Lung (tissue), 12 donors: Measurements from ENCODE around the gene TXNRD3. TPM values are rescaled to one million over a fixed set of nuclear protein-coding genes. Genes with fewer than 3 reads are reported as not detected.

Source experiments
- ATAC-seq: fragments of 200-7000 bp; cut with Tn5 transposase; one replicate; pipeline ENCODE4 v1.9.1; 2020; ENCODE audit warnings: moderate number of reproducible peaks; ENCODE audit not compliant: insufficient read depth, low FRiP score
- DNase-seq, 3 donors: peaks; one replicate each; pipeline ENCODE4 v3.0.0-alpha.2; 2013 to 2017
- H3K27ac ChIP-seq, 2 donors: one replicate each; pipeline ENCODE4 v1.5.1; 2013; ENCODE audit warnings: mild to moderate bottlenecking in 2 of 2, moderate library complexity in 2 of 2, control low read depth in 1 of 2, inconsistent platforms in 1 of 2, low read depth in 1 of 2, low read length in 1 of 2
- H3K27me3 ChIP-seq, 3 donors: one replicate each; pipeline ENCODE4 v1.5.1; 2013; ENCODE audit warnings: low read length in 2 of 3; ENCODE audit not compliant: control insufficient read depth in 3 of 3, insufficient read depth in 3 of 3
- H3K36me3 ChIP-seq, 4 donors: one replicate each; pipeline ENCODE4 v1.5.1; 2013; ENCODE audit warnings: low read length in 4 of 4, mild to moderate bottlenecking in 1 of 4, moderate library complexity in 1 of 4; ENCODE audit not compliant: control insufficient read depth in 4 of 4, insufficient read depth in 4 of 4
- H3K4me1 ChIP-seq, 5 donors: one replicate each; pipeline ENCODE4 v1.5.1; 2013; ENCODE audit warnings: low read length in 5 of 5, mild to moderate bottlenecking in 2 of 5, moderate library complexity in 1 of 5; ENCODE audit not compliant: control insufficient read depth in 5 of 5, insufficient read depth in 5 of 5
- H3K4me3 ChIP-seq: one replicate; pipeline ENCODE4 v1.5.1; 2013; ENCODE audit warnings: mild to moderate bottlenecking, control low read depth, moderate library complexity
- H3K9ac ChIP-seq, 2 donors: one replicate each; pipeline ENCODE4 v1.5.1; 2013; ENCODE audit warnings: low read length in 2 of 2, control low read depth in 1 of 2; ENCODE audit not compliant: insufficient read depth in 1 of 2
- H3K9me3 ChIP-seq, 4 donors: one replicate each; pipeline ENCODE4 v1.5.1; 2013; ENCODE audit warnings: low read length in 3 of 4, mild to moderate bottlenecking in 1 of 4, moderate library complexity in 1 of 4; ENCODE audit not compliant: control insufficient read depth in 4 of 4, insufficient read depth in 3 of 4
- CTCF ChIP-seq: IDR thresholded peaks from 2 replicates; pipeline ENCODE4 v1.5.1; 2012; ENCODE audit warnings: mild to moderate bottlenecking; ENCODE audit errors: control extremely low read depth, extremely low read depth
- WGBS, 2 donors: extraction: QIAGEN DNeasy Blood & Tissue Kit; methylation state at CpG; one replicate each; pipeline ENCODE4 v1.1.7; 2013; 5-methylcytosine and 5-hydroxymethylcytosine counted together
- polyA plus RNA-seq, 2 donors: library from polyadenylated mRNA; stranded (reverse); fragments of 200-250 nt; gene quantifications; one replicate each; pipeline ENCODE4 v1.2.1, GENCODE V29; 2013
- total RNA-seq, 2 donors: library from RNA; depleted of rRNA in 1 of 2; stranded (reverse); fragments of >200 nt in 1 of 2; gene quantifications; one replicate each; pipeline ENCODE4 v1.2.1, GENCODE V29; 2014 to 2021
- donor health status: control.
- donor health status: control.
- donor health status: Bipolar disorder and iron deficiency.
- donor health status: healthy.
- donor health status: DM: yes; HTN: yes; CAD: no.

Gene TXNRD3
- total and polyA plus RNA-seq, 4 donors = 6.3 to 17.0 (median 10.4) TPM

GRCh38 chr3:126618021-126618420 lies 36.9 kb downstream of the TXNRD3 start:
- Histone ChIP-seq H3K27ac (no peak overlapping the region), H3K36me3 (peaks cover 0 to 16% (median 2%) of the 10 kb centered on the region in 4 donors), H3K27me3 (no peaks in the 10 kb centered on the region), H3K4me1 (peaks cover 0 to 3% (median 0%) of the 10 kb centered on the region in 5 donors), H3K9me3 (no peaks in the 10 kb centered on the region), H3K9ac (no peak overlapping the region), H3K4me3 (no peak overlapping the region)
- DNase-seq (no peak), ATAC-seq (no peak)
- no peak for TF ChIP-seq CTCF
- WGBS, 2 donors = 92 to 100% methylated on average over 1 of the region's 1 CpG

GRCh38 chr3:126617571-126617970 lies 37.4 kb downstream of the TXNRD3 start:
- Histone ChIP-seq H3K27ac (no peak overlapping the region), H3K4me3 (no peak overlapping the region), H3K9me3 (no peaks in the 10 kb centered on the region), H3K27me3 (no peaks in the 10 kb centered on the region), H3K36me3 (peaks cover 0 to 16% (median 1%) of the 10 kb centered on the region in 4 donors), H3K4me1 (peaks cover 0 to 3% (median 0%) of the 10 kb centered on the region in 5 donors), H3K9ac (no peak overlapping the region)
- ATAC-seq (no peak), DNase-seq (no peak)
- no peak for TF ChIP-seq CTCF

- peaks cover 0 to 16% (median 2%) of the 10 kb centered on the region in 4 donors for H3K36me3 ChIP-seq
- no peak overlapping the region for H3K9ac ChIP-seq
- no peaks in the 10 kb centered on the region for H3K27me3 ChIP-seq
- H3K4me1 ChIP-seq = peaks cover 0 to 3% (median 0%) of the 10 kb centered on the region in 5 donors
- no peak overlapping the region for H3K27ac ChIP-seq
- WGBS, 2 donors = 80 to 90% methylated on average over 2 of the region's 2 CpGs
- no peaks in the 10 kb centered on the region for H3K9me3 ChIP-seq
- TF ChIP-seq CTCF = no peak
- DNase-seq = no peak
- no peak overlapping the region for H3K4me3 ChIP-seq
- ATAC-seq = no peak
Measured at GRCh38 chr3:126616931-126617330, 38.0 kb downstream of the TXNRD3 start.
